HG03354 (cell line): ENCODE data around the gene GSTT2.

Experiments
- ATAC-seq: cut with Tn5 transposase; IDR thresholded peaks from one replicate; pipeline ENCODE4 v1.9.1; 2021; ENCODE audit warnings: mild to moderate bottlenecking; ENCODE audit not compliant: unreplicated experiment, poor library complexity, severe bottlenecking

Gene GSTT2

DNA sequence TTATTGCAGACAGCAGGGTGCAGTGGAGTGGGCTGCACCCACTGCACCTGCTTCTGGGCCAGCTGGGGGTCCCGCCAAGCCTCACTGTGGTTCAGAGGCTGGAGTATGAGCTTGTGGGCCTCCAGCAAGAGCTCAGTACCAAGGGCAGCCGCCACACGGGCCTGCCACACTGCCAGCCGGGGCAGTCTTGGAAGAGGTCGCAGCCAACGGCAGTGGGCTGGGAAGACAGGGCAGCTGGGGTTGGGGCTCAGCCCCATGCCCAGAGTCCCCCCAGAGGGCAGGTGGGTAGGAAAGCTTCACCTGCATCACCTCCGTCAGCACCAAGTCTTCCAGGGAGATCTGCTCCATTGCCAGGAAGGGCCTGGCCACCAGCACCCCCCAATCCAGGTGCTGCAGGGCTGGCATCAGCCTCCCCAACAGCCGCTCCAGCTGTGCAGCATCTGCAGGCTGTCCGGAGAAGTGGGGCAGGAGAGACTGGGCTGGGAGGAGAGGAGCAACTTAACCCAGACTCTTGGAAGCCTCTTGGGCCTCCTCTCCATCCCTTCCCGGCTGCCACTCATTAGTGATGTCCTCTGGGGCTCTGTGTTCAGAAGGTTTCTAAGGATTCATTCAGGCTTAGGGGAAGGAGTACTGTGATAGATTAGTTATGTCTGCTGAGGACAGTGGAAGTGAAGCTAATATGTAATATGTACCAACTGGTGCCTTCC, 26.4 kb downstream of the GSTT2 start:
- ATAC-seq: no peak

DNA sequence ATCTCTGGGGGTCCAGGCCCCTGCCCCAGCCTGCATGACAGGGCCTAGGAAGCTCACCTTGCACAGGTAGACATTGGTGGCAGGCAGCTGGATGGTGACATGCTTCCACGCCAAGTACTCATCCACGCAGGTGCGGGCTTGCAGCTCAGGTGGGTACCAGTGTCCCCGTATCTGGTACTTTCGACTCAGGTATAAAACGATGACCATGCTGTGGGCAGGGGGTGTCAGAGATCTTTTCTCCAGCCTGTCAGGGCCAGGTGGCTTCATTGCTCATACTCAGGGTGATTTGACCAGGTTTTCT, 26.9 kb downstream of the GSTT2 start:
- no peak for ATAC-seq

DNA sequence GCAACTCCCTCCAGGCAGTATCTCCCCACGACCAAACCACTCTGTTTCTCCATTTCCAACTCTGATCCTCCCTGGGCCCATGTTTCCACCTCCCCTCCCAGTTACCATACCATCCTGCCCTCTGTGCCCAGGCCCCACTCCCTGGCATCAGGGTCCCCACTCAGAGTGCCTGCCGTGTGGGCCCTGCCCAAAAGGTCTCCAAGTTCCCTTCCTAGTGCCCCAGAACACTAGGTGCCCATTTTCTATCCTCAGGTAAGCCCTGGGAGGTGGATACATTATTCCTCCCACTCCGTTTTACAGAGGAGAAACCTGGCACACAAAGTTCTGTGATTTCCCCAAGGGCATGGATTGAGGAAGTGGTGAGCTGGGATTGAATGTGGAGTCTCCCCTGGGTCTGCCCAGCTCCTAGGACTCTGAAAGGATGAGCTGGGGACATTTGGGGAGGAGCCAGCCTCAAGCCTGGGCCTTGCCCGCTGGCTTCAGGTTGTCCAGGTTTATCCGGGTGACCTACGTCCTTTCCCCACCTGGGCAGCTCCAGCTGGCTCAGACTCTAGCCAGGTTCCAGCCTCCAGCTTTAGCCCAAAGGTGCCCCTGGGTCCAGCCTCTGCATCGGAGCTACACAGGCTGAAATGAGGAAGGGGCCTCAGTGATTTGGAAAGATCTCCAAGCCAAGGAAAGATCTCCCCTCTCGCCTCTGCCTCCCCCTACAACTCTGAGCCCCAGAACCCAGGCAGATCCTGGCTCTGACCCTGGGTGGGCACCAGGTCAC, 27.5 kb downstream of the GSTT2 start:
- ATAC-seq: no peak

- ATAC-seq: no peak
These were observed 28.0 kb downstream of the GSTT2 start for GRCh38 chr22:24008022-24008283.

DNA sequence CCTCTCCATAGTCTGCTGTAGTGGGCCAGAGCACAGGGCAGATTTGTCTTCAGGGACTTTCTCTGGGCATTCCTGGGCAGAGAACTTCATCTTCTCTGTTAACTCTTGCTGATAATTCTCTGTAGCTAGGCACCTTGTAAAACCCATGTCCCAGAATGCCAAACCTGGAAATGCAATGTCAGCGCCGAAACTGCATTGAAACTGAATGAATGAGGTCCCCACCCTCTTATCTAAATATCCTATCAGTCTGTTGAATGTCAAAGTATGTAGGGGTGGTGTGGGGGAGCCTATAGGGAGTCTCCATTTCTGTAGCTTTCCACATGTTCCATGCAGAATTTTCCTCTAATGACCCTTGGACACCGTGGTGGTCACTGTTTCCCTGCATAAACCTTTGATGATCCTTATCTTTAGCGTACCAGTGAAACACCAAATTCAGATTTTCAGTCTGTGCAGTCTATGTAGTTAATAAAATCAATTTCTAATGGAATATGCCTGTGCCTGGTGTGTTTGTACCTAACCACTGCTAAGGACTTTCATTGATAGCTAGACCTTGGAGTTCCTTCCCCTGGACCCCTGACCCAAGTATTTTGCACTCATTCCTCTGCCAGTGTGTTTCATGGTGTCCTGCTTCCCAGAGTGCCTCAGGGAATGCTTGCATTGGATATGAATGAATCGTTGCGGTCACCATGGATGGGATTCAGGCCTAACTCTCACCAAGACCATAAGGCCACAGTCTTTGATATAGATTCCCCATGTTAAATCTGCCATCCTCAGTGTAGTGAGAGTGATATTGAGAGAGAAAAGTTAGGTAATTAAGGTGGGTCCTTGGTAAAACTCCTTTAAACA, 28.7 kb downstream of the GSTT2 start:
- ATAC-seq: no peak

DNA sequence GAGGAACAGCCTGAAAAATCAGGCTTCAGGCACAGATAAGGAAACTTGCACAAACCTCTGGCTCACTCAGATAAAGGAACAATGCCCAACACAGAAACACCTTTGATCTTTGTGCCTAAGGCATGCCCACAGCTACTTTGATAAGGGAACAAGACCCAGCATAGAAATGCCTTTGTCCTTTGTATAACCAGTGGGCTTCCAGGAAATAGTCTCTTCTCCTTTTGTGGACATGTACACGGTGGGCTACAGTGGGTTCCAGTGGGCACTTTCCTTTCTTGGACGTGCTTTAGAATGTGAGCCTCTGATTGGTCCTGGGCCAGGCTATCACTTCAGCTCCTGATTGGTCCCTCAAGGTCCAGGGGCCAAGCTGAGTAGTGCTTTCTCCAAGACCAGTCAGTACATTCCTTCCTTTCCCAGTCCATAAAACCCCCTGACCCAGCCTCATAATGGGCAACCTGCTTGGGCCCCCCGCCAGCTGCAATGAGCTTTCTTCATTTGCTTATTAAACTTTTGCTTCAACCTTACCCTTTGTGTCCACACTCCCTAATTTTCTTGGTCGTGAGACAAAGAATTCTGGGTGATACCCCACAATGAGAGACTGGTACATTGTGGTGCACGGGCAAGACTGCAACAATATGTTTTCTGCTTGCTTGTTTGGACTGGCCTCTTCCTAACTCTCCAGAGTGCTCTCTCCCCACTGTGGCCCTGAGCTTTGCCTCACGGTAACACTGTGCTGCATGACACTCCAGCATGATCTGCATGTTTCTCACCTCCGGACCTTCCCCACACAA, 29.5 kb downstream of the GSTT2 start:
- ATAC-seq: no peak

- ATAC-seq: no peak
These were observed 30.1 kb downstream of the GSTT2 start for GRCh38 chr22:24010018-24010391.

GRCh38 chr22:24011735-24012068, 31.8 kb downstream of the GSTT2 start:
- peak; percentile 10 for ATAC-seq

- ATAC-seq: no peak
These were observed 36.2 kb downstream of the GSTT2 start for GRCh38 chr22:24016156-24016555.

DNA sequence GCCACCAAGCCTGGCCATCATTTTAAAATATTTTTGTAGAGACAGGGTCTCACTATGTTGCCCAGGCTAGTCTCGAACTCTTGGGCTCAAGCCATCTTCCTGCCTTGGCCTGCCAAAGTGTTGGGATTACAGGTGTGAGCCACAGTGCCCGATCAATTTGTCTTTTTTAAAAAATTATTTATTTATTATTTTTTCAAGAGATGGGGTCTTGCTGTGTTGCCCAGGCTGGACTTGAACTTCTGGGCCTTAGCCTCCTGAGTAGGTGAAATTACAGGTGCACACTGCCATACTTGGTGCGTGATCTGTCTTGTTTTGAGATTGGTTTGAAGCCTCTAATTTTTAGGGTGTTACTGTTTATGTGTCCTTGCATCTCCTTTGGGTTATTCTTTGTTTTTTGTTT, 41.4 kb downstream of the GSTT2 start:
- ATAC-seq: no peak

- no peak for ATAC-seq
These were observed 43.4 kb downstream of the GSTT2 start for GRCh38 chr22:24023204-24023789.

GRCh38 chr22:24024354-24024753, 44.4 kb downstream of the GSTT2 start:
- no peak for ATAC-seq

DNA sequence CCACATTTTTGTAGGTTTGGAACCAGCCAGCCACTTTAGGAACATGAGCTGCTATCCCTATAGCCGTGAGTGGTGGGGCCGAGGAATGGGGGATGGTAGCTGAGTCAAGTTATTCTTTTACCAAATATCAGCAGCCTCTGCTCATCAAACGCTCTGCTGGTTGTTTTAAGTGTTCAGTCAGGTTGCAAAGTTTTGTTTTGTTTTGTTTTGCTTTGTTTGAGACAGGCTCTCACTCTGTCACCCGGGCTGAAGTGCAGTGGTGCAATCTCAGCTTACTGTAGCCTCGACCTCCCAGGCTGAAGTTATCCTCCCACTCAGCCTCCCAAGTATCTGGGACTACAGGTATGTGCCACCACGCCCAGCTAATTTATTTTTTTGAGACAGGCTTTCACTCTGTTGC, 45.5 kb downstream of the GSTT2 start:
- no peak for ATAC-seq

GRCh38 chr22:24026056-24026455, 46.1 kb downstream of the GSTT2 start:
- ATAC-seq: no peak

- no peak for ATAC-seq
These were observed 46.8 kb downstream of the GSTT2 start for GRCh38 chr22:24026733-24027132.

DNA sequence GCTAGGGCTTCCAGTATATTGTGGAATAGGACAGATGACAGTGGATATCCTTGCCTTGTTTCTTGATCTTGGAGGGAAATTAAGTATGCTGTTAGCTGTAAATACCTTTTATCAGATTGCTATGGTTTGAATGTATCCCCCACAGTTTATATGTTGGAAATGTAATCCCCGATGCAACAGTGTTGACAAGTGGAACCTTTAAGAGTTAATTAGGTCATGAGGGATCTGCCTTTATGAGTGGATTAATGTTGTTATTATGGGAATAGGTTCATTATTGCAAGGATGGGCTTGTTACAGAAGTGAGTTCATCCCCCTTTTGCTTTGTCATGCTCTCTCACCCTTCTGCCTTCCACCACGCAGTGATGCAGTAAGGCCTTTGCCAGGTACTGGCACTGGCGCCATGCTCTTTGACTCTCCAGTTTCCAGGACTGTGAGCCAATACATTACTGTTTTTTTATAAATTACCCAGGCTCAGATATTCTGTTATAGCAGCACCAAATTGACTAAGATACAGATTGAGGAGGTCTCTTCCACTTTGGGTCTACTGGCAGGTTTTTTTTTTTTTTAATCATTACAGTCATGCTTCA, 47.5 kb downstream of the GSTT2 start:
- ATAC-seq: no peak

GRCh38 chr22:24027991-24028390, 48.1 kb downstream of the GSTT2 start:
- no peak for ATAC-seq

GRCh38 chr22:24028533-24028932, 48.6 kb downstream of the GSTT2 start:
- ATAC-seq: no peak

DNA sequence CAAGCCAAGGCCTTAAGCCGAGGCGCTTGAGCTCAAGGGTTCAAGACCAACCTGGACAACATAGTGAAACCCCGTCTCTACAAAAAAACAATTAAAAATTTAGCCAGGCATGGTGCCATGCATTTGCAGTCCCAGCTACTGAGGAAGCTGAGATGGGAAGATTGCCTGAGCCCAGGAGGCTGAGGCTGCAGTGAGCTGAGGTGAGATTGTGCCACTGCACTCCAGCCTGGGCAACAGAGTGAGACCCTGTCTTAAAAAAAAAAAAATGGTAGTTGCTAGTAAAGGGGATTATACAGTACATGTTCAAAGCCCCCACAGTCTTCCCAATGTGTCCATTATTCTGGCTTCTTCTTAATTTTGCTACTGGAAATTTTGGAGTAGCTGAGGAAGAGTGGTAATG, 49.4 kb downstream of the GSTT2 start:
- no peak for ATAC-seq
